HG02938 (cell line): ENCODE results near the gene CSGALNACT2.

Experiments
- ATAC-seq: cut with Tn5 transposase; IDR thresholded peaks from one replicate; pipeline ENCODE4 v1.9.1; 2021; ENCODE audit warnings: mild to moderate bottlenecking, moderate library complexity; ENCODE audit not compliant: unreplicated experiment

The CSGALNACT2 gene

DNA sequence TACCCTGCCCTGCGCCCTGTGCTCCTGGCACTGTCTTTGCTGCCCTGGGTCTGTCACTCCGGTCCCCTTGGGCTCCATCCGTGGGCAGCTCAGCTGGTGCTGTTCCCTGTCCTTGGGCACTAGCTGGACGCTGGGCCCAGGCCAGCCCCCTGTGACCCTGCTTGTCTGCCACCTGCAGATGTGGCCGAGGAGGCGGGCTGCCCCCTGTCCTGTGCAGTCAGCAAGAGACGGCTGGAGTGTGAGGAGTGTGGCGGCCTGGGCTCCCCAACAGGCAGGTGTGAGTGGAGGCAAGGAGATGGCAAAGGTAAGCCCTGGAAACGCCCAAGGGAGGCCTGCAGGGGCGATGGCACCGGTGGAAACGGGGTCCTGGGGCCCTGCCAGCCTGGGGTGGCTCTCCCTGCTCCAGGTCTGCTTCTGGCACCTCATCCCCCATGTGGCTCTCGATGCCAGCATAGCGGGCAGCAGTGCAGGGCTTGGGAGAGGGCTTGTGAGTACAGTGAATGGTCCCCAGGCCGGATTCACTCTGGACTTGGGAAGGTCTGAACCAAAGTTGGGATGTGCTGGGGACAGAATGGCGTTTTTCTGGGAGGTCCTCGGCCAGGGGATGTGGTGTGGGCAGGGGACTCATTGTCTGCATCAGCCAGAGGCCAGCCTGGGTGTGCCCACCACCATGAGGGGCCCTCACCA, 26.2 kb upstream of the CSGALNACT2 start:
- no peak for ATAC-seq

DNA sequence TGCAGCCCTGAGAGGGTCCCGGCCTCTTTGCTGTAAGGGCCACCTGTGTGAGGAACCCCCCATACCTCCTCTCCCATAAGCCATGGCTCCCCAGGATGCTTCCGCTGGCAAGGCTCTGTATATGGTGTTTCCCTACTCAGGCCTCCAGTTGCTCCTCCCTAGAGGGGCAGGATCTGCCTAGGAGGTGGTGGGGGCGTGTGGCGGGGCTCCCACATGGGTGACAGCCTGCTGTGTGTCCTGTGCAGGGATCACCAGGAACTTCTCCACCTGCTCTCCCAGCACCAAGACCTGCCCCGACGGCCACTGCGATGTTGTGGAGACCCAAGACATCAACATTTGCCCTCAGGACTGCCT, 25.7 kb upstream of the CSGALNACT2 start:
- no peak for ATAC-seq

DNA sequence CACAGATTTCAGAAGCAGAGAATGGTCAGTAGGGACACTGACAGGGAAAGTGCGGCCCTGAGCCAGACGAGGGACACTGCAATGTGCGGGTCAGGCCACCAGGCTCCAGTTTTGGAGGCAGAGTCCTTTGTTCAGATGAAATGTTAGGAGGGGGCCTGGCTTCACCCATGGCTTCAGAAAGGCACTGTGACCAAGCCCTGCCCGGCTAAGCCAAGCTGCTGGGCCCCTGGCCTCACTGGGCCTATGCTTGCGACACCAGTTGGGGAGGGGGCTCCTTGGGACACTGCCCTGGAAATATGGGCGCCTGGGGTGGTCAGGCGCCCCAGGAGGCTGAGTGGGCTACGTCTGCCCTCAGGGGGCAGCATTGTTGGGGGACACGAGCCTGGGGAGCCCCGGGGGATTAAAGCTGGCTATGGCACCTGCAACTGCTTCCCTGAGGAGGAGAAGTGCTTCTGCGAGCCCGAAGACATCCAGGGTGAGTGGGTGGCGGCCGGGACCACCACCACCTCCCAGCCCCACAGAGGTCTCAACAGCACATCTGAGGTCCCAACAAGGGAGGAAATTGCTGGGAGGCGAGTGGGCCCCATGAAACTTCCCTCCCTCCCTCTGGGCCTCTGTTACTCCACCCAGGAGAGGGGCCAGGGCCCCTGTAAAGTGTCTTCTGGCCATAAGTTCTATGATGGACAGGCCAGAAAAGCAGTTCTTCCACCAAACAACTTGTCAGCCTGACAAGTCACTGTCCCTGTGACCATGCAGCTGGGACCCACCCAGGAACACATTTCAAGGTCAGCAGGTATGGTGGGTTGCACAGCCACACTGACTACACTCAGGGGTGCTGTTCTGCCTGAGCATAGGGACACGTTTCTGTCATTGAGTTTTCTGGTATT, 24.8 kb upstream of the CSGALNACT2 start:
- ATAC-seq: no peak

DNA sequence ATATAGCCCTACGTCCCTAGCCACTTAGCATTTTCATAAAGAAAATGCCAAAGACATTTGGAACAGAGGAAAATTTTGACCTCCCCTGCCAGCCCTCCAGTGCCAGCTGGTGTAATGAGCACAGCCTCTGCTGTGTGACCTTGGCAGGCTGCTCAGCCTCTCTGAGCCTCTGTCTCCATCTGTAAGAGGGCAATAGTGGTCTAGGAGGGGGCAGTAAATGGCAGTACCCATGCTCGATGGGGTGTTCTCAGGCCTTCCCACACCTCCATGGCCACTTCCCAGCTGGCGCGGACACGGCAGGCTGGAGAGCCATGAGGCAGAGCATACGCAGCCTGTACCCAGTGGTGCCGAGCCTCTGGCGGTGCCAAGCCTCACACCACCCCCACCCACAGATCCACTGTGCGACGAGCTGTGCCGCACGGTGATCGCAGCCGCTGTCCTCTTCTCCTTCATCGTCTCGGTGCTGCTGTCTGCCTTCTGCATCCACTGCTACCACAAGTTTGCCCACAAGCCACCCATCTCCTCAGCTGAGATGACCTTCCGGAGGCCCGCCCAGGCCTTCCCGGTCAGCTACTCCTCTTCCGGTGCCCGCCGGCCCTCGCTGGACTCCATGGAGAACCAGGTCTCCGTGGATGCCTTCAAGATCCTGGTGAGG, 24.0 kb upstream of the CSGALNACT2 start:
- no peak for ATAC-seq

DNA sequence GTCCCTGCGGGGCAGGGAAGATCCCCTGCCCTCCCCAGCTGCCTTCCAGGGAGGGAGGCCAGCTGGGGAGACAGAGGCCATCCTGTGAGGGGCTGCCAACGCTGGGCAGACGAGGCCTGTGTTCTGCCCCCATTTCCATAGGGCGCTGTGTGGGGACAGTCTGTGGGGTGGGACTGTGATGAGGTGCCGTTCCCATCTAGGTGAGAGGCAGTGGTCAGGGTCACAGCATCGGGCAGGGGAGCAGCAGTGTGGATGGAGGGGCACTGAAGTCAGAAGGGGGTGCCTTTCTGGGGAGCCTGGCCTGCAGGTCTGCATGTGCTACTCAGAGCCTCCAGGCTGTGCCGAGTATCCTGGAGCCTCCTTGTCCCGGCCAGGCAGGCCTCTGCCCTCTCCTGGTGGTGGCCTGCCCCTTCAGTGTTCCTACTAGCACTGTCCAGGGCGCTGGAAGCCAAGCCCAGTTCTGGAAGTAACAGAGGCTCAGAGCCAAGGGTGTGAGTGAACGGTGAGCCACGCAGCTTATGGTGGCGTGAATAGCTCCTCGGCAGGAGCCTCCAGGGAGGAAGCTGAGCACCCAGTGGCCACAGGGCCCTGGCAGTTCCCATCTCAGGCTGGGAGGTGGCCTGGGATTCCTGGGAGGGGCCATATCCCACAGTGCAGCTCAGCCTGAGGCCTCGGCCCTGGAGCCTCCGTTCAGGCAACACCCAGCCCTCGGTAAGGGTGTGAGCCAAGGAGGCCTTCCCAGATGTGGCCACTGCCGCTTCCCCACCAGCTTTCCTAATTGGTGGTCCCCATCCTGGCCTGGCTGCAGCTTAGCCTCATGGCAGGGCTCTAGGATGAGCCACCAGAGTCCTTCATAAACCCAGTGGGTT, 23.3 kb upstream of the CSGALNACT2 start:
- no peak for ATAC-seq

DNA sequence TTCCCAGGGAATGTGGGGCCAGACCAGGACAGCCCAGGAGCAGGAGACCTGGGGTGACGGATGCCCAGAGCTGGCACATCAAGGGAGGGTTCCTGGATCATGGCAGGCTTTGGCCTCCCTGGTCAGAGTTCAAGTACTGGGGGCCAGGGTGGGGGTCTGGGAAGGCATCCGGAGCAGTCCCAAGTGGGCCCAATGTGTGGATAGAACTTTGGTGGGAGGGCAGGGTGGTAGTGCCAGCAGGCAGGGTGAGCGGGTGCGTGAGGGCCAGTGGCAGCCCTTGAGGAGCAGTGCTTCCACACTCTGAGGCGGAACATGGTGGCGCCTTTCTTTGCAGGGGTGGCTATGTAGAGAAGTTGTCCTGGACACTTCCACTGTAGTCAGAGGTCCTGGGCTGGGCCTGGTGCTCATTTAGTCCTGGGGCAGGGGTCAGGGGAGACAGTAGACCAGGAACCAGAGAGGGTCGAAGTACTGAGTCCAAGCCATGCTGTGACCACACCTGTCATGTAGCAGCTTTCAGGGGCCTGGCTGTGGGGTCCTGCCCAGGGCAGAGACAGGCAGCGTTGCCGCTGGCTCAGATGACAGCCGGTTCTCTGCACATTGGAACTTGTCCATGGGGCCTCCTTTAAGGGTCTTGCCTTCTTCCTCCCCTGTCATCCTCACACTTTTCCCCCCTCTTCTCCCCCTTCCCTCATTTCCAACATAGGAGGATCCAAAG, 22.2 kb upstream of the CSGALNACT2 start:
- ATAC-seq: no peak

DNA sequence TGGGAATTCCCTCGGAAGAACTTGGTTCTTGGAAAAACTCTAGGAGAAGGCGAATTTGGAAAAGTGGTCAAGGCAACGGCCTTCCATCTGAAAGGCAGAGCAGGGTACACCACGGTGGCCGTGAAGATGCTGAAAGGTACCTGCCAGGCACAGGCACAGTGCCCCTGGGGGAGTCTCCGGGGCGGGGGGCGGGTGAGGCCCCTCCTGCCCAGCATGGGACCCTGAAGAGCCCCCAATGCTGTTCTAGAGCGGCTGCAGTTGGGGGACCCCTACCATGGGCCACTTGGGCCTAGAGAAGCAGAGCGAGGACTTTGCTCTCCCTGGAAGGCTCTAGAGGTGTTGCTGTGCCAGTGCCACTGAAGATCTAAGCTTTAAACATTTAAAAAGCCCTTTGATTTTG, 21.6 kb upstream of the CSGALNACT2 start:
- no peak for ATAC-seq

DNA sequence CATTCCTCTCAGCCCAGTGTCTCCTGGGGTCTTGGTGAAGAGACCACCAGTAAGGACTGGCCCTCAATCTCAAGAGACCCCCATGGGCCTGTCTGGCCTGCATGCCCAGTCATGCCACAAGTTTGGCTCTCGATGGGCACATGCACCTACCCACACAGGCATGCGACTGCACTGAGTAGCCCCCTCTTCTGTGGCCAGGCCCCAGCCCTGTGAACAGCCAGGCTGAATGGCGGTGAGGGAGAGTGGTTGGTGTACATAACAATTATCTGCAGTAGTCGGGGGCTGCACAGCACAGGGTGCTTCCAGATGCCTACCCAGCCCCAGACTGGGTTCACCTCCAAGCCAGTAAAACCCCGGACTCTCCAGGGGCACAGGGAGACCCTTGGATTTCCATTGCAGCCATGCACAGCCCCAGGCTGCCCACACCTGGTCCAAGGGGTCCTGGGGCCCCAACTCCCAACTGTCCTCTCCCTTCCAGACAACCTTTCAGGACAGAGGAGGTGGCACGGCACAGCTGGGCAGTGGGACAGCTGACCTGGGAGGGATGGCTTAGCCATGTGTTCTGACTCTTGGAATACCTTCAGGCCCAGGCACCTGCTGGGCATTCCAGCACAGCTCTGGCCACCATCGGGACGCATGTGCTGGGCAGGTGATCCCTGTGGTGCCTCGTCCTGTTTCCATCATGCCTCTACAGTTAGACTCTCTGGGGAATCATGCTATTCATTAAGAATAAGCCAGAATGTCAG, 21.0 kb upstream of the CSGALNACT2 start:
- no peak for ATAC-seq

DNA sequence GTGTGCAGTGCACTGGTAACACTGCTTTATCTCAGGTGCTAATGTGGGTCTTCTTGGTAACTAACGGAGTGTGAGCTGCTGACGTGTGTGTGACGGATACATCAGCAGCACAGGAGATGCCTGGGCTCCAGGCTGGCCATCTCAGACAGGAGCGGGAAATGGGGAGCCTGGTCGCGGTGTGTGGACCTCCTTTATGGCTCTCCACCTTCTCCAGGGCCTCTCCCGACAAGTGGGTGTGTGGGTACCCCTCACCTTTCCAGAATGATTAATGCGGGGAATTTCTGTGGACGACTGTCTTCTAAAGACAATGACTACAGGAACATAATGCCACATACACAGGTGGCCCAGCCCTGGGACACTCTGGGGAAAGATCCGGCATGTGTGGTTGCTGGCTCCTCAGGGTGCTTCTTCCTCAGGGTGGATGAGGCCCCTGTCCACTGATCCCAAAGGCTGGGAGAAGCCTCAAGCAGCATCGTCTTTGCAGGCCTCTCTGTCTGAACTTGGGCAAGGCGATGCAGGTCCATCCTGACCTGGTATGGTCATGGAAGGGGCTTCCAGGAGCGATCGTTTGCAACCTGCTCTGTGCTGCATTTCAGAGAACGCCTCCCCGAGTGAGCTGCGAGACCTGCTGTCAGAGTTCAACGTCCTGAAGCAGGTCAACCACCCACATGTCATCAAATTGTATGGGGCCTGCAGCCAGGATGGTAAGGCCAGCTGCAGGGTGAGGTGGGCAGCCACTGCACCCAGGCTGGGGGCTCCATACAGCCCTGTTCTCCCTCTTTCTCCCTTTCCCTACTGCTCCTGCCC, 20.3 kb upstream of the CSGALNACT2 start:
- no peak for ATAC-seq

DNA sequence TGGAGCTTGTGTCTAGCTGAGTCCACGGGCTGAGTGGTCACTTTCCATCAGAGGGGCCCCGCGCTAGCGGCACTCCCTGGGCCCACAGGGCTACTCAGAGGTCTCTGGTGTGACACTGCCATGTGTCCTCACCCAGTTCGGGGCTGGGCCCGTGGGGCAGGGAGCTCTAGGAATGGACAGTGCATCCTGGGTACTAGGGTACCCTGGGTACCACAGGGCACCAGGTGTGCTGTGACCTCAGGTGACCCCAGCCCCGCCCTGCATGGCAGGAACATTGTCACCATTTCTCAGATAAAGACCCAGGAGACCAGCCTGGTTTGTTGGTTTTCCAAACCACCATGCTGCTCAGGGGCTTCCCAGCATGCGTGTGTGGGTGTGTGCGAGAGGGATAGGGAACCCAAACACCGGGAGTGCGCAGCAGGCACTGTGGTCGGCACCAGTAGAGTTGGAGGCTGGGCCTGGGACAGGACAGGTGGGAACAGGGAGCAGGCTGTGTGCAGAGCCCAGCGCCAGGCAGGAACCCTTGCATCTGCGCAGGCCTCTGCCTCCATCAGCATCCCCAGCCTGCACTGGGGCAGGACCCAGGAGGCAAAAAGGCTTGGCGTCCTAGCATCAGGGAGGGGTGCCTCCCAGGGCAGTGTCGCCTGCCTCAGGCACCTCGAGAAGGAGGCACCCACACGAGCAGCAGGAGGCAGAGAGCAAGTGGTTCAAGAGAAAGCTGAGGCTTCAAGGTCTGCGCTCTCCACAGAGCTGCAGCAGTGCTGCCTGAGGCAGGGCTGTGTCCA, 19.4 kb upstream of the CSGALNACT2 start:
- ATAC-seq: no peak

DNA sequence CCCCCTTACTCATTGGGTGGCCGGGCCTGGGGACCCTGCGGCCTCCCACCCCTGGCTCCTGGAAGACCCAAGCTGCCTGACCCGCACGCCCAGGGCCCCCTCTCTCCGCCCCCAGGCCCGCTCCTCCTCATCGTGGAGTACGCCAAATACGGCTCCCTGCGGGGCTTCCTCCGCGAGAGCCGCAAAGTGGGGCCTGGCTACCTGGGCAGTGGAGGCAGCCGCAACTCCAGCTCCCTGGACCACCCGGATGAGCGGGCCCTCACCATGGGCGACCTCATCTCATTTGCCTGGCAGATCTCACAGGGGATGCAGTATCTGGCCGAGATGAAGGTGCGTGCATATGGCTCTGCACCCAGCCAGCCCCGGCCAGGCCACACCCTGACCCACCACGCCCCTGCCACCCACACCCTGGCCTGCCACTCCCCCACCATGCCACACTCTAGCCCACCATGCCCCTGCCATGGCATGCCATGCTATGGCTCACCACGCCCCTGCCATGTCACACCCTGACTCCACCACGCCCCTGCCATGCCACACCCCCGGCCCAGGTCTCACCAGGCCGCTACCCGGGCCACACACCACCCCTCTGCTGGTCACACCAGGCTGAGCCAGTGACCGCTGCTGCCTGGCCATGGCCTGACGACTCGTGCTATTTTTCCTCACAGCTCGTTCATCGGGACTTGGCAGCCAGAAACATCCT, 18.7 kb upstream of the CSGALNACT2 start:
- no peak for ATAC-seq

DNA sequence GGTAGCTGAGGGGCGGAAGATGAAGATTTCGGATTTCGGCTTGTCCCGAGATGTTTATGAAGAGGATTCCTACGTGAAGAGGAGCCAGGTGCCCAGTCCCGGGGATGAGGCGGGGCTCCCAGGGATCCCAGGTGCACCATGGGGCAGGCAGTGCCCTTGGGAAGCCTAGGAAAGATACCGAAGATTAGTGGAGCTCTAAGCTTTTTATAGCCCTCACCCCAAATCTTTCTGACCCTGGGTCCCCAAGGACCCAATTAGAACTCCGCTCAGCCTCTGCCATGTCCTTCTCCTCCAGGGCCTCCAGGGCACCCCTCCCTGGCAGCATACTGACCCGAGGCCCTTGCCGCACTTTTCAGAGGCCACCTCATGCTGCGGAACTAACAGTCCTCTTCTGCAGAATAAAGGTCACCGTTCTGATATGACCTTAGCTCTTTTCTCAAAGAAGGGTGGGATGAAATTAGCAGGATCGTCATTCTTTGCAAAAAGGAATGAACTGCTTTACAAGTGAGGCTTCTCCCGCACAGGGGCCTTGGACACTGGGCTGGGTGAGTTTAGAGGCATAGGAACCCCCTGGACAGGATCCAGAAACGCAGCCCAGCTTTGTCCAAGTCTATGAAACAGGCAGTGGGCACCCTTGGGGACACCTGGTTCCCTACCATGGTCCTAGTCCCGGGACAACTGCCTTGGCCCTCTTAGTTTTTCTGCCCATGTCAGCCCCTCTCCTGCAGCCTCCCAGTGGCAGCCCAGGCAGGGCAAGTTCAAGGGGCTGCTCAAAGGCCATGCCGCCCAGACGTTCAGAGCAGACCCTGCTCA, 17.9 kb upstream of the CSGALNACT2 start:
- no peak for ATAC-seq

DNA sequence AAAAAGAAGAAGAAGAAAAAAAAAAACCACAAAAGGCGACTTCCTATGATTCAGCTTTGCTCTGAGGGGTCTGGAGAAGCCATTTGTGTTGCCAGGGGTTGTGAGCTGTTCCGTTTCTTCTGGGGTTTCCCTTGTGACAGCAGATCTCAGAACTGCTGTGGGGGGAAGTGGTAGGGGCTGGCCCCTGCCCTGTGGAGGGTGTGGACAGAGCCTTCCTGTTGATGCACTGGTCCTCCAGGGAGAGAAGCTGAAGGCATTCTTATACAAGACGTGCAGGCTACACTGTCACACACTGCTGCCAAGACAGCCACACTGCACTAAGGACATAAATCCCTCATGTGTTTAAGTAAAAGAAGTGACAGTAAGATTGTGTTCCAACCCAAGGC, 17.3 kb upstream of the CSGALNACT2 start:
- peak; percentile 89 for ATAC-seq

DNA sequence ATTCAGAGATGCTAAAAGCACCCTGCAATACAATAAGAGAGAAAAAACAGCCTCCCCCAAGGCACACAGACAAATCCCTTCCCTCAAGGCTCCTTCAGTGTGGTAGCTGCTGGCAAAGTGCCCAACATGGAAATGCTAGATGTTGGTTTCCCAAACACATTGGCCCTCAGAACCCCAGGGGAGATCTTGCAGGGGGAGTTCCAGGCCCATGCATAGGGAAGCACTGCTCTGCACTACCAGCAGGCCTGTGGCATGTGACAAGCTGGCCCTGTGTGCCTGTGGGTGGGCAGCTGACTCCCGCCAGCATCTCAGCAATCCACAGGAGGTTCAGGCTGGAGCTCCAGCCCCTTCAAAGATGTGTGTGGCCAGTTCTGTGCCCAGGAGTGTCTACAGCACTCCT, 16.8 kb upstream of the CSGALNACT2 start:
- ATAC-seq: no peak

DNA sequence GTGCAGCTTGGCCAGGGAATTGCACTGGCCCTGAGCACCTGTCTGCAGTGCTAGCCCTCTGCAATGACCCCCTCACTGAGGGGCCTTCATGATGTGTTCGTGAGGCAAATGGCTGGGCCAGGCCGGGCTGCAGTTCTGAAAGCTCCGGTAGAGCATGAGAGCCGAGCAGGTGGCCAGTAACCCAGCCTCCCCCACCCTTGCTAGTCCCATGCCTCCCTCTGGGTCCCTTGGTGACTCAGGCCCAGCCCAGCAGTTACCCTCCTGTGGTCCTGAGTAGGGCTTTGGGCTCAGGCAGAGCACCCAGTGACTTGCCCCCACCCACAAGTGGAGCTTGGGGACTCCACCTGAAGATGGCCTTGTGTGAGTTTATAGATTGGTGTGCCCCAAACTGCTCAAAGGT, 16.1 kb upstream of the CSGALNACT2 start:
- ATAC-seq: no peak

DNA sequence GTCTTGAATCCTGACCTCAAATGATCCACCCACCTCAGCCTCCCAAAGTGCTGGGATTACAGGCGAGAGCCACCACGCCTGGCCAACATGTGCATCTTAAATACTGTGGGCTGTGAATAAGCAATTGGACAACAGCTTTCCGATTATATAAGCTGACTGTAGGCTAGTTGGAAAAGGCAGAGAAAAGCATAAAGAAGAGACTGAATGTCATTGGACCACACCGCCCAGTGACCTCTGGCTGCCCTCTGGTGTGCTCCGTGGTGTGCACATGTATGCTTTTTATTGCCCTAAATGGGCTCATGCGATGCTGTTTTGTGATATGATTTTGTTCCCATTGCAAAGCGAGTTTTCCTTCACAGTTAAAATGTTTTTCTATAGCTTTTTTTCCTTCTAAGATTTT, 15.4 kb upstream of the CSGALNACT2 start:
- no peak for ATAC-seq
